NCI-H1694 treated with DMSO at 0.1 percent for 48 hours (cell line): ENCODE results near the gene BPIFB4.

Source experiments
- DNase-seq: peaks from one replicate; lab custom pipeline; 2025; lab: John Stamatoyannopoulos, UW

Gene BPIFB4

DNA sequence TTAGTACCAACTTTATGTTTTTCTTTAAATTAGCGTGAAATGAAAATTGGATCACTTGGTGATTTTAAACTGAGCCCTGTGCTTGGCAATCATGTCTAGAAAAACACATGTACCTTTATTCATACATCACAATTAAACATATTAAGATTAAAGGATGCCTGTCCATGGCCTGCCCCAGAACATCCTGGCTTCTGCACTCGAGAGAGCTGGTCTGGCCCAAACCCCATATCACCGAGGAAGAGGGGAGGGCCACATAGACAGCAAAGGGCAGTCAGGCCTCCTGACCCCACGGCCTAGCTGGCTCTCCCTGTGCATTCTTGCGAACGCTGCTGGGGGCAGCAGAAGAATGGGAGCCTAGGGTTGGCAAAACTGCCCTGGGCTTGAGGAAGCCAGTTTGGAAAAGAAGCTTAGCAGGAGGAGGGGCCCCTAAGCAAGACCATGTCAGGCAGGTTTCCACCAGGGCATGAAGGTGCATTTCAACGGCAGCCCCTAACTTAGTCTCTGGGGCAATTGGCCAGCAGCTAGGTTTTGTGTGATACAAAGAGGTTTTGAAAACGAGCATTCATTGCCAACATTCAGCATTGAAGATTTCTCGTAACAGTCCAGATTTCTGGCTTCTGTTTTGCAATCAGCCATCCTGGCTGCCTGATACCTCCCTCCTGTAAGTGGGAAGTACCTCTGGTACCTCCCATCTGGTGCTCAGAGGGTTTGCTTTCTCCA lies 17.2 kb upstream of the BPIFB4 start:
- no peak for DNase-seq

DNA sequence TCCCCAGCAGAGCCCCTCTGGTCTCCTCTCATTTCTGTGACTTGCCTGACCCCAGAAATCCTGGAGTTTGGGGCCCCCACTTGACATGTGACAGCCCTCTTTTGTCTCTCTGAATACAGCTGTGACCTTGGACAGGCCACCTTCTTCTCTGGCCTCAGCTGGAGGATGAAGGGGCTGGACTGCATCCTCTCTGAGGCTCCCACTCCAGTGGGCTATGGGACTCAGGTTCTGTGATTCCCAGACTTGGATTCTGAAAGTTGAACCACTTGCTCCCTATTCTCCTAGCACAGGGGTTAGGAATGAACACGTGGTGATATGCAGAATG lies 16.7 kb upstream of the BPIFB4 start:
- no peak for DNase-seq

DNA sequence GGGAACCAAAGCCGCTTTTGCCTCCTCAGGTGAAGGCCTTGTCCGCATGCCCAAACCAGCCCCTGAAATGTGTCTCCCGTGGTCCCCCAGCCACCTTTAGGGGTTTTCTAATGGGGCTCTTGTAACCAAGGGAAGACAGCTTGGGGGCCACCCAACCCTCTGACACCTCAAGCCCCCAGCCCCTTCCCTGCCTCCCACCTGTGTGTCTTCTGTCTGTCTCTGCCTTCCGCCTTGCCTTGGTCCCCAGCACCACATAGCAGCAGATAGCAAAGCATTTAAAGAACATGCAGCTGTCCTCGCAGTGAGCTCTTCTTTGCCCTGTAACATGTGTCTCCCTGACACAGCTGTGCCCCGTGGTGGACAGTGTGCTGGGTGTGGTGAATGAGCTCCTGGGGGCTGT lies 16.2 kb upstream of the BPIFB4 start:
- DNase-seq: no peak

DNA sequence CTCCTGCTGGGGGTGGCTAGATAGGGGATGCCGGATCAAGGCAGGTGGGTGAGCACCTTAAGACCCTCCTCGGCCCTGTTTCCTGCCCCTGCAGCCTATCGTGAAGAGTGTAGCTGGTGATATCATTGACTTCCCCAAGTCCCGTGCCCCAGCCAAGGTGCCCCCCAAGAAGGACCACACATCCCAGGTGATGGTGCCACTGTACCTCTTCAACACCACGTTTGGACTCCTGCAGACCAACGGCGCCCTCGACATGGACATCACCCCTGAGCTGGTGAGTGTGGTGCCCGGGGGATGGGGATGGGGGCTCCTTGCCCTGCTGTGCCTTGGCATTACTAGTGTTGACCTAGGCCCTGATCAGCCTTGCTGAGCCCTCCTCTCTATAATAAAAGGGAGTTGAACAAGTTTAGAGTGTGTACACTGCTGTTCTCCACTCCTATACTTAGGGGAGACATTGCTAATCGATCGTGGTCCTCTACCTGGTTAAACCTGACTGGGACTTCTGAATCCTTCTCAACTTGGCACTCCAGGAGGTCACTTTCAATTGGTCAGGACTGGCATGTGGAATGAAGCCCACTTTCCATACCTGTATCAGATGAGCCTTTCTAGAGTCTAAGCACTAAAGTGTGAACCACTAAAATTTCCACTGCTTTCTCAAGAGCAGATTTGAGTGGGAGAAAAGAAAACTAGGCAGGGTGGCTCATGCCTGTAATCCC lies 14.7 kb upstream of the BPIFB4 start:
- DNase-seq: no peak

GRCh38 chr20:33065785-33066184 lies 13.7 kb upstream of the BPIFB4 start:
- DNase-seq: no peak

GRCh38 chr20:33067806-33068205 lies 11.6 kb upstream of the BPIFB4 start:
- no peak for DNase-seq

DNA sequence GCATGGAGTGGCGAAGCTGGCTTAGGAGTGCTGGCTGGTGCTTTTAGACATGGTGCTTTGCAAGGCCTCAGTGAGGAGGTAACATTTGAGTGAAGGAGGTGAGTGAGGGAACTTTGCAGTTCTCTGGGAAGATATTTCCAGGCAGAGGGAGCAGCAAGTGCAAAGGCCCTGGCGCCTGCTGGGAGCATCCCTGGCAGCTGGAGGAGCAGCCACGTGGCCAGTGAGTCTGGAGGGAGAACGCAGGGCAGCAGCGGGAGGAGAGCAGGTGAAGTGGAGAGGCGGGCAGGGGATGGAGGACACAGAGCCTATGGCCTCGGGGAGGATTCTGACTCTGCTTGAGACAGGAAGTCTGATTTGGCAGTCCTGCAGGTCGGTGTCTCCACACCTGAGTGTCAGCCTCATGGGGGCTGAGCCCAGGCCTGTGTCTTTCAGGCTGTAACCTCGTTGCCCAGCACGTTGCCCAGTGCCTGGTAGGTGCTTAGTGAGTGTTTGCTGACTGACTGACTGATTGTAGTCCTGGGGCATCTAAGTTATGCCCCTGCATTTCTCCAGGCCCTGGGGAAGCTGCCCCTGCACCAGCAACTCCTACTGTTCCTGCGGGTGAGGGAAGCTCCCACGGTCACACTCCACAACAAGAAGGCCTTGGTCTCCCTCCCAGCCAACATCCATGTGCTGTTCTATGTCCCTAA lies 11.0 kb upstream of the BPIFB4 start:
- no peak for DNase-seq

DNA sequence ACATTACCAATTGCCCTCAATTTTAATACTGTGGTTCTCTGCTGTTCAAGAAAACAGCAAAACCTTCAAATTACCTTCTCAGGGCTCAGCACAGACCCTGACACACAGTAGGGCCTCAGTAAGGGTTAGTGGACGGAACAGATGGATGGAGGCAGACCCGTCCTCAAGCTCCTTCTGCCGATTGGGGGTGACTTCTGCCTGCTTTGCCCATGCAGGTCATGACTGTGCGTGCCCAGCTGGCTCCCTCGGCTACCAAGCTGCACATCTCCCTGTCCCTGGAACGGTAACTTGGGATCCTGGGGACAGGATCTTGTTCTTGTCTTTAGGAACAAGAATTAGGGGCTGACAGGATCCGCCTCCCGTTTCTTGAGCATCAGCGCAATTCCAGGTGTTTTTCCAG lies 9.8 kb upstream of the BPIFB4 start:
- DNase-seq: no peak

DNA sequence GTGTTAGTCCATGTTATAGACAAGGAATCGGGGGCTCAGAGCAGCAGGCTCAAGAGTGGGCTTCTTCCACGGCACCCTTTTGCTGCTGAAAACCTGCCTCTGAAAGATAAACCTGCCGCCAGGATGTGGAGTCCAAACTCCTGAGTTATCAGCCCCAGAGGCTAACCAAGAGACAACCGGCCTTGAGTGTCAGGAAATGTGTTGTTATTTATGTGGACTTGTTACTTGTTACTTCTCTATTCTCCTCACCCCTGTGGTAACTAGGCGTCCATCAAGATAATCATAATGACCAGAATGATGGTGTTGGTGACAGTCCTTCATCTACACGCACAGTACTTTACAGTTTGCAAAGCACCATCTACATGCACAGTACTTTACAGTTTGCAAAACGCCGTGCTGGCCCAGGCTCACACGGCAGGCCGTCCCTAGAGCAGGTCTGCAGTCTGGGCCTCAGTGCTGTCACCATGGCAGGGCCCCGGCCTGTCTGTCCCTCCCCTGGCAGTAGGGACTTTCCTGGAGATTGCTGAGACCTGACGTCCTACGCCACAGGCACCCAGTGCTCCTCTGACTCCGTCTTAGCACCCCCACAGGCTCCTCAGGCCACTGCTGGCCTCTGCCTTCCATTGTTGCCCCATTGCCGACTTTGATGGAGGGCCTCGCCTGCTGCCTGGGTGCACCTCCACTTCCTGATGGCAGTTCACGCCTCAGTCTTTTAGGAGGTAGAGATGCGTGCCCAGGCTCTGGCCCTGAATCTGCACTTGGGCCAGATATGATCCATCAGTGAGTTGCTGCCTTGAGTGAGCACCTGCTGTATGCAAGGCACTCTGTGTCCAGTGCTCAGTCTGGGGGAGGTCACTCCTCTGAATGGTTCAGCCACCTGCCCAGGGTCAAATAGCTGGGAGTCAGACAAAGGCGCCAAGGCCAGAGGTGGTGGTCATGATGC lies 9.1 kb upstream of the BPIFB4 start:
- no peak for DNase-seq

DNA sequence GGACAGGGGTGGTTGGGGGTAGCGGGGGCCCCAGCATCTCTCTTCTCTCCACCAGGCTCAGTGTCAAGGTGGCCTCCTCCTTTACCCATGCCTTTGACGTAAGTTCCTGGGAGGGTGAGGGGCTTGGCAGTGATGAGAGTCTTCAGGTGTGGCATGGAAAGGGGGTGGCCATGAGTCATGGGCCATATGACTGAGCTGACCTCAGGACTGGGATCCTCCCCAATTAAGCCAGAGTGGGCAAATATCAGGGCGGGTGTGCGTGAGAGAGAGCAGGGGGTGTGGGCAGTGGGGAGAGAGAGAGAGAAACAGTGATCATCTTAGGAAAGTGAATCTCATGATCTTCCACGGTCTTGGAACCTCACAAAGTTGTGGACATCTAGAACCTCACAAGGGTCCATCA lies 8.2 kb upstream of the BPIFB4 start:
- DNase-seq: no peak

DNA sequence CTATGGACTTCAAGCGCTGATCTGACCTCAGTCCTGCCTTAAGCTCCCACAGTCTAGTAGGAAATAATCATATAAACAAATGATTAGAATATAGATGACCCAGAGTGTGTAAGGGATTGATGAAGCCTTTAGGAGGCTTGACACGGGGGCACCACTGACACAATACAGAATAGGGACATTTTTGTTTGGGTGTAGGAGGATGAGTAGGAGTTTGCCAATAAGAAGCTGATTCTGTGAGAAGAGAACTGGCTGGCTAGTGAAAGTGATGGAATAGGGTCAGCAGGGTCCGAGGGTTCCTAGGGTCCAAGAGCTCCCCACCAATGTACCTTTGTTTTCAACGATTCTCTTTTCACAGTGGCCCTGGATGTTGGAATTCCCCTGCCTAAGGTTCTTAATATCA lies 7.1 kb upstream of the BPIFB4 start:
- no peak for DNase-seq

- DNase-seq: no peak
Measured at GRCh38 chr20:33072813-33073212, 6.6 kb upstream of the BPIFB4 start.

- no peak for DNase-seq
Measured at GRCh38 chr20:33074675-33075074, 4.8 kb upstream of the BPIFB4 start.

DNA sequence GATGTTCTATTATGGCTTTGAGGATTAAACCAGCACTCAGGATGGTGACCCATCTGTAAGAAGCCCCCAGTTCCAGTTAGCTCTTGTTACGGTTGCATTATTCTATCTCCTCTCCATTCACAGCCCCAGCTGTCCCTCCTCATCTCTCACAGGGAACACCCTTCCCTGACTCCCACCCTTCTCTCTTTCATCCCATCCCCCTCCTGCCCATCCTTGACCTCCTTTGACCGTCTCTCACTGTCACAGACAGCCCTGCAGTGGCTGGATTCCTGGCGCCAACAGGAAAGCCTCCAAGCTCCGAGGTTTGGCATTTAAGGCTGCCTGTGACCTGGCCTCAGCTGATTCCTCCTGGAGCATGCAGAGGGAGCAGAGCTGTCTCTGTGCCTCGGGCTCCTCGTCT lies 4.2 kb upstream of the BPIFB4 start:
- no peak for DNase-seq

DNA sequence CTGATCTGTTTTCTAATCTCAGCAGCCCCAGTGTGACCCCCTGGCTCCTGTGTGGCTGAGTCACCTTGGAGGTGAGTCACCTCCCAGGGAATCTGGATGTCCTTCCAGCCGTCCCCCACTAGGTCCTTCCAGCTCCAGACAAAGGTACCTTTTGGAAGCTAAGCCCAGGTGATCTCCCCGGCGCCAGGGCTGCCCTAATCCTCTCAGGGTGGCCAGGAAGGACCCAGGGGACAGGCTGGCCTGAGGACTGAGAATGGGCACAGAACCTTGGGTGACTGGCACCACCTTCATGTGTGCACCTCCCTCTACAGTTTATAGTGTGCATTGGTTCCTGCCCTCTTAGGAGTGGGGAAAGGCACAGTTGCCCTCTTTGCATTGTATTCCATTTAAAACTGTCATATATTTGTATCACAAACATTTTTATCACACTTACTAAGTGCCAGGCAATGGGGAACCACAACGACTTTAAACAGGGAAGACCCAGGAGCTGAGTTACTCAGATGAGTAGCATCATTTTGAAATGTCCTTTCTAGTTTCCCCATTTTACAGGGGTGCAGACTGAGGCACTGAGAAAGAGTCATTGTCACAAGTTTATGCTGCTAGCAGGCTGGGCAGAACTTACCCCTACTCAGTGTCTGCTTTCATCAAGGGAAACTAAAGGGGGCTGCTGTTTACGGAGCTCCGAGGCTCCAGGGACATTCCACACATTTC lies 2.6 kb upstream of the BPIFB4 start:
- DNase-seq: no peak

DNA sequence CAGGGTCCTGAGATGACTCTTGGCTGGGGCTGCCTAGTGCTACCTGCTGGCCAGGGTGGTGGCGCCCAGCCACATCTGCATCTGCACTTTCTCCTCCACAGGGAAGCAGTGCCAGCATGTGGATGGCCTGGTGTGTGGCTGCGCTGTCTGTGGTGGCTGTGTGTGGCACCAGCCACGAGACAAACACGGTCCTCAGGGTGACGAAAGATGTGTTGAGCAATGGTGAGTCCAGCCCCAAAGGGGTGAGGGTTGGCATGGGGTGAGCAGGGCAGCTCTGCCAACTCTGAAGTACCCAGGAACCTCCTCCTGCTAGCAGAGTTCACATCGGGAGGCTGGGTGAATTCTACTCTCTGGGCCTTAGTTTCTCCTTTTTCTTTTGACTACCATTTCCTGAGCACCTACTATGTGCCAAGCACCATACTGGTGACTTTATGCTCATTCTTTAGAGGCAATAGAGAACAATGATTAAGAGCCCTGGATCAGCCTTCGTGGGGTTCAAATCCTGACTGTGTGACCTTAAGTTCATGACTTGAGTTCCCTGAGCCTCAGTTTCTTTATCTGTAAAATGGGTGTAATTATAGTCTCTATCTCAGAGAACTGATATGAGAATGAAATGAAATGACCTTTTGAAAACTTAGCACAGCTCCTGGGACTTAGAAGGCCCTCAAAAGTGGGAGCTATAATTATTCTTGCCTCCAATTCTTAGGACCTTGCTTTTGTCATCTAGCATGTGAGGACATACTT lies 2.1 kb downstream of the BPIFB4 start:
- DNase-seq: no peak

DNA sequence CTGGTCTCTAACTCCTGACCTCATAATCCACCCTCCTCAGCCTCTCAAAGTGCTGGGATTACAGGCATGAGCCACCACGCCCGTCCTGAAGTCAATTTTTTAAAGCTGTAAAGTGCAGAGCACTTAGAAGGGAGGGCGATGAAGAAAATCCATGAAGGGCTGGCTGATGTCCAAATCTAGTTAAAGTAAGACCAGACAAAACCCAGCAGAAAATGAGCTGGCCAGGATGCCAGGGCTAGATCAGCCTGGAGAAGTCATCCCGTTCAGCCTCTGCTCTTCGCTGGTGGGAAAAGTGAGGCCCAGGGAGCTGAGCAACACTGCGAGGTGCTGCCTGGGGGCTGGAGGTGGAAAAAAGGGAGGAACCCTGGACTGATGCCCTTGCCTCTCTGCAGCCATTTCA lies 3.1 kb downstream of the BPIFB4 start:
- DNase-seq: no peak

DNA sequence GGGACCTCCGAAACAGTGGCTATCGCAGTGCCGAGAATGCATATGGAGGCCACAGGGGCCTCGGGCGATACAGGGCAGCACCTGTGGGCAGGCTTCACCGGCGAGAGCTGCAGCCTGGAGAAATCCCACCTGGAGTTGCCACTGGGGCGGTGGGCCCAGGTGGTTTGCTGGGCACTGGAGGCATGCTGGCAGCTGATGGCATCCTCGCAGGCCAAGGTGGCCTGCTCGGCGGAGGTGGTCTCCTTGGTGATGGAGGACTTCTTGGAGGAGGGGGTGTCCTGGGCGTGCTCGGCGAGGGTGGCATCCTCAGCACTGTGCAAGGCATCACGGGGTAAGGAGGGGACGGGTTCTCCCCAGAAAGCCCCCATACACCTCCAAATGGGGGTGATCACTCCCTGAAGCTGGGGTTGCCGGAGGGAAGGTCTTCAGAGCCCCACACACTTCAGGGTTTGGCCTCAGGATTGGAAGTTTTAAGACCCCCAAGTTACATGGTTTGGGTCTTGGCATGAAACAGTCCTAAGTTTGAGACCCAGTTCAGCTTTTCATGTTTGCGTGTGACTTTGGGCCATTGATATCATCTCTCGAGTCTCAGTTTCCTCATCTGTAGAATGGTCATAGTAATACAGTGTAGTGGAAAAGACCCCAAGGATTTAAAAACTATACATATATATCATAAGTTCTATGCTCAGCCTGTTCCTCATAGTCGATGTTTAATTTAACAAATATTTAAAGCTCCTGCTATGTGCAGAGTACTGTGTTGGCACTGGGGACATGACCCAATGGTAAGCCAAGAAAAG lies 4.3 kb downstream of the BPIFB4 start:
- no peak for DNase-seq

GRCh38 chr20:33084722-33085121 lies 5.3 kb downstream of the BPIFB4 start:
- no peak for DNase-seq

GRCh38 chr20:33086052-33086722 lies 6.7 kb downstream of the BPIFB4 start:
- DNase-seq: no peak
